DMS 273 (cell line): ENCODE data around the gene RMDN2.

ENCODE experiments used
- DNase-seq: peaks from one replicate; lab custom pipeline; 2025; ENCODE audit not compliant: unreplicated experiment; lab: John Stamatoyannopoulos, UW

Gene RMDN2

GRCh38 chr2:37925063-37925897, at the start of gene RMDN2:
RMDN2 (plus strand) TSS chr2:37925287; CDS start chr2:37929278, 3,991 bp downstream.
- DNase-seq = peak; percentile 95

GRCh38 chr2:37875403-37875906, 49.6 kb upstream of the RMDN2 start:
- DNase-seq = no peak

- DNase-seq = no peak
Observed at GRCh38 chr2:37876227-37876626, 48.9 kb upstream of the RMDN2 start.

- peak; percentile 86 for DNase-seq
Observed at GRCh38 chr2:37877457-37878315, 47.4 kb upstream of the RMDN2 start.

GRCh38 chr2:37878536-37878935, 46.6 kb upstream of the RMDN2 start:
- DNase-seq = no peak

- DNase-seq = no peak
Observed at GRCh38 chr2:37880551-37880950, 44.5 kb upstream of the RMDN2 start.

- no peak for DNase-seq
Observed at GRCh38 chr2:37881397-37881796, 43.7 kb upstream of the RMDN2 start.

- DNase-seq = no peak
Observed at GRCh38 chr2:37882036-37882435, 43.1 kb upstream of the RMDN2 start.

GRCh38 chr2:37883518-37883917, 41.6 kb upstream of the RMDN2 start:
- no peak for DNase-seq

GRCh38 chr2:37885329-37885993, 39.6 kb upstream of the RMDN2 start:
- no peak for DNase-seq

- no peak for DNase-seq
Observed at GRCh38 chr2:37886745-37887144, 38.3 kb upstream of the RMDN2 start.

- no peak for DNase-seq
Observed at GRCh38 chr2:37887286-37887685, 37.8 kb upstream of the RMDN2 start.

GRCh38 chr2:37890893-37891495, 34.1 kb upstream of the RMDN2 start:
- peak; percentile 86 for DNase-seq

GRCh38 chr2:37891846-37892435, 33.1 kb upstream of the RMDN2 start:
- no peak for DNase-seq

GRCh38 chr2:37892436-37893114, 32.5 kb upstream of the RMDN2 start:
- DNase-seq = no peak

GRCh38 chr2:37893327-37893726, 31.8 kb upstream of the RMDN2 start:
- DNase-seq = no peak

GRCh38 chr2:37894047-37894446, 31.0 kb upstream of the RMDN2 start:
- no peak for DNase-seq

GRCh38 chr2:37894601-37895000, 30.5 kb upstream of the RMDN2 start:
- no peak for DNase-seq

GRCh38 chr2:37895140-37895539, 29.9 kb upstream of the RMDN2 start:
- no peak for DNase-seq

GRCh38 chr2:37896319-37896718, 28.8 kb upstream of the RMDN2 start:
- peak; percentile 19 for DNase-seq
